Natural killer cell treated with Interleukin-12 subunit alpha and Interleukin-12 subunit beta and Interleukin-15 and Interleukin-18, amount 100 ng/mL, for 72 hours (primary cell): ENCODE data around the gene MYO5B. TPM values are rescaled to one million over a fixed set of nuclear protein-coding genes. Genes with fewer than 3 reads are reported as not detected.

Experiments used
- ATAC-seq, 2 donors: fragments of 150-1000 bp; cut with Tn5 transposase in 1 of 2; sonication (Bioruptor Pico), chemical (Tn5 transposase) in 1 of 2; 2 replicates each; pipeline ENCODE4 v1.10.0; 2021
- DNase-seq: peaks from one replicate; pipeline ENCODE4 v3.0.0; 2022; ENCODE audit warnings: low spot score
- H3K27ac Mint-ChIP-seq, 2 donors: 1 replicate in 1 of 2; 2 replicates in 1 of 2; pipeline ENCODE4 v1.8.0; 2022; ENCODE audit warnings: mixed read lengths in 2 of 2, mild to moderate bottlenecking in 1 of 2, moderate library complexity in 1 of 2
- H3K27me3 Mint-ChIP-seq, 2 donors: 1 replicate in 1 of 2; 2 replicates in 1 of 2; pipeline ENCODE4 v1.8.0; 2022; ENCODE audit warnings: mixed read lengths in 2 of 2
- H3K36me3 Mint-ChIP-seq: one replicate; pipeline ENCODE4 v1.8.0; 2022; ENCODE audit warnings: mixed read lengths
- H3K4me1 Mint-ChIP-seq, 2 donors: 1 replicate in 1 of 2; 2 replicates in 1 of 2; pipeline ENCODE4 v1.8.0; 2022; ENCODE audit warnings: low read depth in 2 of 2, mixed read lengths in 2 of 2, mild to moderate bottlenecking in 1 of 2
- H3K4me3 Mint-ChIP-seq: one replicate; pipeline ENCODE4 v1.8.0; 2022; ENCODE audit warnings: mixed read lengths
- H3K9me3 Mint-ChIP-seq: 2 replicates; pipeline ENCODE4 v1.8.0; 2022; ENCODE audit warnings: mixed read lengths
- total RNA-seq, 2 donors: library from RNA; stranded (reverse); gene quantifications; one replicate each; pipeline ENCODE4 v1.2.3, GENCODE V29; 2022

The MYO5B gene
- total RNA-seq, 2 donors from 2014 or later: not detected

DNA sequence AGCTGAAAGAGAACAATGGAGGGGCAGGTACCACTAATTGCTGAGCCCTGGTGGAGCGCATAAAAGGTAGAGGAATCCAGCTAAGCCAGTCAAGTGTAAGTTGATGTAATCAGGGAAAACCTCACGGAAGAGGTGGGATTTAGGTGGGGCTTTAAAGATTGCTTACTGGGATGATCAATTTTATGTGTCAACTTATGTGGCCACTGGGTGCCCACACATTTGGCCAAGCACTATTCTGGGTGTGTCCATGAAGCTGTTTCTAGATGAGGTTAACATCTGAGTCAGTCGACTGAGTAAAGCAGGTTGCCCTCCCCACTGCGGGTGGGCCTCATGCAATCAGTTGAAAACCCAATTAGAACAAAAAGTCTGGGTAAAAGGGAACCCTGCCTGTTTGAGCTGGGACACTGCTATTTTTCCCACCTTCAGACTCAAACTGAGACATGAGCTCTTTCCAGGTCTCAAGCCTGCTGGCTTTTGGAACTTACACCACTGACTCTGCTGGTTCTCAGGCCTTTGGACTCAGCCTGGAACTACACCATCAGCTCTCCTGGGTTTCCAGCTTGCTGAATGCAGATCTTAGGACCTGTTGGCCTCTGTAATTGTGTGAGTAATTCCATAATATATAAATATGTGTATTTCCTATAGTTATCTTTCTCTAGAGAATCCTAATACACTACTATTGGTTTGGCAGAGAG, 67.3 kb downstream of the MYO5B start:
- no peak for DNase-seq
- peaks cover 0 to 5% of the 10 kb centered on the region in 2 donors for H3K4me1 Mint-ChIP-seq
- no peak for ATAC-seq
- no peaks in the 10 kb centered on the region for H3K36me3 Mint-ChIP-seq
- H3K27ac Mint-ChIP-seq: no peak overlapping the region
- peaks cover 32 to 33% of the 10 kb centered on the region in 2 donors for H3K27me3 Mint-ChIP-seq
- no peak overlapping the region for H3K4me3 Mint-ChIP-seq
- no peaks in the 10 kb centered on the region for H3K9me3 Mint-ChIP-seq

DNA sequence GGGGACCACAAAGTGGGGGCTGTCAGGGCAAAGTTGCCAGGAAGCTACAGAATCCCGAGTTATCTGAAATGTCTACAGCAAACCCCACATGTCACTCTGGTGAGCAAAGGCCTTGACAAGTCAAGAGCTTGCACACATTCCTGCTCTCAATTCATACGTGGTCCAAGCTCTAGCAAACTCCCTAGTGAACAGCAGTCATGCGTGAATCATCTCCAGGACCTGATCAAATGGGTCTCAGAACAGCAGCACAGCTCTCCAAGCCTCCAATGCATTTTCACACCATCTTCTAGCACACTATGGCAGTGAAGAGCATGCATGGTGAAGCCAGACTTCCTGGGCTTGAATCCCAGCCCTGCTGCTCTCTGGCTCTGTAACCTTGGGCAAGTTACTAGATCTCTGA, 68.5 kb downstream of the MYO5B start:
- ATAC-seq: no peak
- H3K36me3 Mint-ChIP-seq: no peaks in the 10 kb centered on the region
- no peaks in the 10 kb centered on the region for H3K4me1 Mint-ChIP-seq

DNA sequence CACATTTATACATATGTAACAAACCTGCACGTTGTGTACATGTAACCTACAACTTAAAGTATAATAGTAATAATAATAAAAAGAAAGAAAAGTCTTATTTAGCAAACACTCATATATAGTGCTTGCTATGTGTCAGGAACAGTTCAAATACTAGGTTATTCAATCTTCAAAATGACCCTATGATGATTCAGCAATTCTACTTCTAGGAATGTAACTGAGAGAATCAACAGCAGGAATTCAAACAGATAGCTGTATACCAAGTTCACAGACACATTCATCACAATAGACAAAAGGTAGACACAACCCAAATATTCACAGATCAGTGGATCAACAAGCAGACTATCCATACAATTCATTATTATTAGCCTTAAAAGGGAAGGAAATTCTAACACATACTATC, 69.5 kb downstream of the MYO5B start:
- no peaks in the 10 kb centered on the region for H3K36me3 Mint-ChIP-seq
- no peak overlapping the region for H3K4me3 Mint-ChIP-seq
- no peak overlapping the region for H3K27ac Mint-ChIP-seq
- H3K4me1 Mint-ChIP-seq: no peaks in the 10 kb centered on the region
- no peaks in the 10 kb centered on the region for H3K9me3 Mint-ChIP-seq
- peaks cover 27 to 31% of the 10 kb centered on the region in 2 donors for H3K27me3 Mint-ChIP-seq
- DNase-seq (no peak), ATAC-seq (no peak)

More for the DNA sequence above, 68.5 kb downstream of the MYO5B start:
- Mint-ChIP-seq H3K27me3 (peaks cover 23 to 29% of the 10 kb centered on the region in 2 donors), H3K27ac (no peak overlapping the region), H3K4me3 (no peak overlapping the region), H3K9me3 (no peaks in the 10 kb centered on the region)
- no peak for DNase-seq

DNA sequence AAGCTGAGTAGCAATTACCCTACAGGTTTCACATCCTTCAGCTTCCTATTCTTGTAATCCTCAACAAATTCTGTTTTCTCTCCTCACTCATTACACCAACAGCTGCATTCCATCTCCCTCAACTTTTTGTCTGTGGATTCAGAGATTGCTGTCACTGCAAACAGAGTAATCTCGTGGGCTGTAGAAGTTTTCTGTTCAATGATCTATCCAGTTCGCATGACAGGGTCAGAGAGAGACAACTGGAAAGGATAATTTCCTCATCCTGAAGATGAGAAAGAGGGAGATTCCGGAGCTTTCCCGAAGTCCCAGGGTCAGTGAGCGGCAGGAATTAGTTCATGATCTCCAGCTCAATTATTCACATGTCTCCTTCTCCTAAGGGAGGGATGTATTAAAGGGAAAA, 75.7 kb downstream of the MYO5B start:
- Mint-ChIP-seq H3K27ac (no peak overlapping the region), H3K36me3 (no peaks in the 10 kb centered on the region), H3K4me1 (no peaks in the 10 kb centered on the region), H3K27me3 (peaks cover 26 to 30% of the 10 kb centered on the region in 2 donors), H3K4me3 (no peak overlapping the region), H3K9me3 (no peaks in the 10 kb centered on the region)
- DNase-seq: no peak
- no peak for ATAC-seq

DNA sequence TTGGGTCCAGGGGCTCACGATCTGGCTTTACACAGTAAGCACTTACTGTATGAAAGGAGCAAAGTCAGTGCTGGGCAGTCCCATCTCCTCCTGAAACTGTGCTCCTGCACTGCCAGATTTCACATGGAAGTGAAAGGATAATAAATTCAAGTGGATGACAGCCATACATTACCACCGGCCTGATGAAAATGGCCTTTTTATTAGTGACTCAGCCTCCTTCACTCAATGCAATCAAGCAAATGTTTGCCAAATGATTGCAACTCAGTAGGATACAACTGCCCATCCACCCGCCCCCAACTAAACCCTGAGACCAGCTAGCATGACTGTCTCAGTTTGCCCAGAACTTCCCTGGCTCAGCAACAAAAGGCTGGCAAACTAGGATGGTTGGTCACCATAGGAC, 77.1 kb downstream of the MYO5B start:
- Mint-ChIP-seq H3K36me3 (no peaks in the 10 kb centered on the region), H3K9me3 (no peaks in the 10 kb centered on the region), H3K4me1 (no peaks in the 10 kb centered on the region), H3K27me3 (peaks cover 25 to 35% of the 10 kb centered on the region in 2 donors), H3K4me3 (no peak overlapping the region), H3K27ac (no peak overlapping the region)
- DNase-seq: no peak
- no peak for ATAC-seq

DNA sequence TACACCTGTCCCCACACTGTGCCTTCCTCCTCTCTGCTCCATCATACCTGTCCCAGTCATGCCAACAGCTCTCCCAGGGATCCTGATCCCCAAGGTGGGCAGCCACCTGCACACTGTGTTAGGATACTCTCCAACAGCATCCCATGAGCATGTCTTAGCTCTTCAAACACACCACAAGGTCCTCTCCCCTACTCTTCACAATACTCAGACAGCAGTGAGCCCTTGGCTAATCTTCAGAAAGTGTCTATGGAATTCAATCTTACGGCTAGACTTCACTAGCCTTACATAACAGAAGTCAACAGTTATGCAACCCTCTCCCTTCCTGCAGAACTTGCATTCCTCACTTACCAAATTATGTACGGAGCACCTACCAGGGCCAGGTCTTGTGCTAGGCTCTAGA, 79.9 kb downstream of the MYO5B start:
- Mint-ChIP-seq H3K27ac (no peak overlapping the region), H3K4me3 (no peak overlapping the region), H3K4me1 (no peaks in the 10 kb centered on the region), H3K9me3 (no peaks in the 10 kb centered on the region), H3K36me3 (no peaks in the 10 kb centered on the region), H3K27me3 (peaks cover 25 to 48% of the 10 kb centered on the region in 2 donors)
- ATAC-seq (peak; percentile 51 to 55), DNase-seq (no peak)

DNA sequence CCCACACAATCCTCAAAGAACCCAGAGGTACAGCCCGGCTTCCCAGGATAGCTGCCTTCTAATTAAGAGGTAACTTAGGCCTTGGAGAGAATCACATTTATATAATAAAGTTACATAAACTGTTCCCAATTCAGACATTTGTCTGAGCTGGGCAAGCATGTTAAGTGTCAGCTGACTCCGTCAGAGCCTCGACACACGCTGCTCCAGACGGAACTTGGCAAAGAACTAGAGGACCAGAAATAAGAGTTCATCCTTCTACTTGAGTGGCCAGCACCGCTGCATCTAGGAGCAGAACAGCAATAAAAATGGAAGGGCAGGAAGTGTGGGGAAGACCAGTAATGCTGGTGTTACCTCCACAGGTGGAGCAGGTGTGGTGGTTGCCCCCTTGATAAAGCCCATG, 80.5 kb downstream of the MYO5B start:
- DNase-seq: no peak
- Mint-ChIP-seq H3K9me3 (no peaks in the 10 kb centered on the region), H3K4me3 (no peak overlapping the region), H3K27ac (no peak overlapping the region), H3K4me1 (no peaks in the 10 kb centered on the region), H3K36me3 (no peaks in the 10 kb centered on the region), H3K27me3 (peaks cover 29 to 52% of the 10 kb centered on the region in 2 donors)
- ATAC-seq: no peak

DNA sequence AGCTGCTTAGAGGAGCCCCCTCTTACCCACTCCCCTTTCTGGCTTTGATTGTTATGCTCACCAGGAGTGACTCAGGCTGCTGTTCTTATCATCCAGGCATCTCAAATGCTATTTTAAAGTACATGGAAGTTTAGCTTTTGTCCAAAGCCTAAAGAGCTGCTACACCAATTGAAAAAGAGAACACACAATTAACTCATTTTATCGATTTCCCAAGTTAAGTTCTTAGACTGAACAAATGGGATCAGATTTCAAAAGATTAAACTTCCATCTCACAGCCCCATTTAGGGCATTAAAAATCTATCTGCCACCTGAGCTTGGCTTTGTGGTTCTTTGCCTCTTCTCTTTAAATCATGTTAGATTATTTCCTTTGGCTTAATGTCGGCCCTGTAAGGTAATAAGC, 81.2 kb downstream of the MYO5B start:
- DNase-seq (no peak), ATAC-seq (no peak)
- no peaks in the 10 kb centered on the region for H3K36me3 Mint-ChIP-seq
- peaks cover 28 to 50% of the 10 kb centered on the region in 2 donors for H3K27me3 Mint-ChIP-seq
- no peak overlapping the region for H3K27ac Mint-ChIP-seq
- H3K9me3 Mint-ChIP-seq: no peaks in the 10 kb centered on the region
- no peak overlapping the region for H3K4me3 Mint-ChIP-seq
- no peaks in the 10 kb centered on the region for H3K4me1 Mint-ChIP-seq

DNA sequence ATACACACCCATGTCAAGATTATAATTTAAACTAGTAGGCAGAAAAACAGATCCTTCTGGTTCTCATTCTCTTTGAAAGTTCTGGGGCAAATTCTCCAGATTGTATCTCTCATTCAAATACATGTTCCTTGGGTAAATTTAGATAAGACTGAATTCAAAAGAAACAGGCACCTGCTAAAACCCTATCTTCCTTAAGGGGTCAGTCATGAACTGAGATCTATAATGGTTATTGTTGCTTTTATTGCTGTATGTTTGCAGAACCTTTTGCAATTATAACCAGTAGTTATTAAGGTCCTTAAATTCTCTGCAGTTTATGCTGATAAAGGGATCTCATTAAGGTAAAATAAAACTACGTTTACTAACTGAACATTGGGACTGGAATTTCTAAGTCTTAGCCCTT, 83.5 kb downstream of the MYO5B start:
- Mint-ChIP-seq H3K27me3 (peaks cover 27 to 60% of the 10 kb centered on the region in 2 donors), H3K4me1 (no peaks in the 10 kb centered on the region), H3K9me3 (no peaks in the 10 kb centered on the region), H3K36me3 (no peaks in the 10 kb centered on the region), H3K27ac (no peak overlapping the region), H3K4me3 (no peak overlapping the region)
- ATAC-seq (no peak), DNase-seq (no peak)

DNA sequence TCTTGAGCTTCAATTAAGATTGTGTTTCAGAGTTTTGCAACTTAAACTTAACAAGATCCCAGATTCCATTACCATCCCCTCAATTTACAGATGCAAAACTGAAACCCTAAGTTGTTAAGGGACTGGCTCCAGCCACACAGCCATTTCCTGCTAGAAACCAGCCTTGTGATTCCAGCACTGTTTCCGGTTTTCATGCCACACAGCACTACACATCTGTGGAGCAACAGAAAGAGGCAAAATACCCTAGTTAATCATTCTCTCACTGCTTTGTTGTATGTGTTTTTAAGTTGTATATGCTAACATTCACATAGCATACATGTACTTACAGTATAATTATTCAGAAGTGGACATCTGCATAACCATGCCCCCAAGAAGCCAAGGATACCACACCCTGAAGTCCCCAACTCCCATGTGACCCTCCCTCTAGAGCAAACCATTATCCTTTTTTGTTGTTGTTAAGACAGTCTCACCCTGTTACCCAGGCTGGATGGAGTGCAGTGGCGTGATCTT, 87.4 kb downstream of the MYO5B start:
- H3K9me3 Mint-ChIP-seq: no peaks in the 10 kb centered on the region
- H3K27ac Mint-ChIP-seq: no peak overlapping the region
- H3K4me3 Mint-ChIP-seq: no peak overlapping the region
- H3K27me3 Mint-ChIP-seq: peaks cover 24 to 66% of the 10 kb centered on the region in 2 donors
- no peaks in the 10 kb centered on the region for H3K36me3 Mint-ChIP-seq
- ATAC-seq (no peak), DNase-seq (no peak)
- no peaks in the 10 kb centered on the region for H3K4me1 Mint-ChIP-seq

DNA sequence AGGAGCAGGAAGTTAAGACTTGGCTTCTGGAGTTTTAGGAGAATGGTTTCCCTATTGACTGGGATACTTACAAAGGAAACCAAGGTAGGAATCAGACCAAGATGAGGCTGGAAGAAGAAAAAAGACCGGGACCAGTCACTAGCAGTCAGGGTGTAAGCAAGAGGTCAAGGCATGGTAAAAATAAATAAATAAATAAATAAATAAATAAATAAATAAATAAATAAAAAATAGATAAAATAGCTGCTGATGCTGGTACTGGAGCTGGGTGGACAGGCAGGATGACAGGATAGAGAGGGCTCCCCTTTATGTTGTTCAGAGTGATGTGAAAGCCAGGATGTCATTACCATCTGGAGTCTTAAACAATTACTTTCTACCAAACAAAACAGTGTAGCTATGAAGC, 89.9 kb downstream of the MYO5B start:
- Mint-ChIP-seq H3K27me3 (peaks cover 24 to 59% of the 10 kb centered on the region in 2 donors), H3K27ac (no peak overlapping the region), H3K4me1 (no peaks in the 10 kb centered on the region), H3K9me3 (no peaks in the 10 kb centered on the region), H3K4me3 (no peak overlapping the region), H3K36me3 (no peaks in the 10 kb centered on the region)
- ATAC-seq (no peak), DNase-seq (no peak)

DNA sequence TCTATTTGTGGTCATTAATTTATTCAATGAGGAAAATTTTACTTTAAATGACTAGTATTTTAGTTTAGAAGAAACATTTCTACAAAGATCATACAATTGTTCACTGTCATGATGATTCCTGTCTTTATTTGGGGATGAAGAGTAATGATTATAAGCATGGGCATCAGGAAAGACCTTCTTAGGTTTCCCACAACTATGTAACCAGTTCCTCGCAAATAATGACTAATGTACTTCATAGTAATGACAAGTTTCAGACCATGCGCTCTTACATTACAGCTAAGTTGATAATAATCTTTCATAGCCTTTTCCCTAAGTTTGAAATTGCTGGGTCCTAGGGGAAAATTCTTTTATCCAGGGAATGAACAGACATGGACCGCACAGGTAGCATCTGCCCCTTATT, 90.5 kb downstream of the MYO5B start:
- H3K9me3 Mint-ChIP-seq: no peaks in the 10 kb centered on the region
- no peaks in the 10 kb centered on the region for H3K4me1 Mint-ChIP-seq
- no peak overlapping the region for H3K27ac Mint-ChIP-seq
- DNase-seq (no peak), ATAC-seq (no peak)
- no peak overlapping the region for H3K4me3 Mint-ChIP-seq
- peaks cover 21 to 54% of the 10 kb centered on the region in 2 donors for H3K27me3 Mint-ChIP-seq
- H3K36me3 Mint-ChIP-seq: no peaks in the 10 kb centered on the region

DNA sequence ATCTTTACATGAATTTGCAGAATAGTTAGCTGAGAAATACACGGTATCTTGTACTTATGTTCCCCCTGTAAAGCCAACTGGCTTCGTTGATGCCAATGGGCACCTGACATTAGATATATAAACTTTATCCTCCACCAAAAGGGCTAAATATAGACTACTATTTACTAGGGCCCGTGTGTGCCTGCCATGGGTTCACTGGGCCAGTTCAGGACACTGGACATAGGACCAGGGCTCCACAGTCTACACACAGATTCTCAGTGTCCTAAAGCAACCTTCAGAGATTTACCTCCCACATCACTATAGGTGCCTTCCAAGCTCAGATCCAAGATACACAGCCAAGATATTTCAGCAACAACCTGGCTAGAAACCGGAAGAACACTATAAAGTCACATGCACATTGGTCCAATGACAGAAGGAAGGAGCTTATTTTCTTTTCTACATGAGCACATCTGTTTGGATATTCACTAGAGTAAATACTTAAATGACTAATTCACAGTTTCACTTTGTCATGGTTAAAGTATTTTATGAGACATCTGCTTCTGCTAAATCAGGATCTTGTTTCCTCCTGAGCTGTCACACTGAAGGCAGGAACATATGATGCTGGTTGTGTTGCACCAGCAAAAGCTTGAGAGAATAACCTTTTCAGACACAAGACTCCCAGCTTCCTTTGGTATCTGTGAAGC, 95.1 kb downstream of the MYO5B start:
- no peaks in the 10 kb centered on the region for H3K4me1 Mint-ChIP-seq
- H3K27ac Mint-ChIP-seq: no peak overlapping the region
- H3K4me3 Mint-ChIP-seq: no peak overlapping the region
- DNase-seq (no peak), ATAC-seq (no peak)
- no peaks in the 10 kb centered on the region for H3K36me3 Mint-ChIP-seq
- no peaks in the 10 kb centered on the region for H3K9me3 Mint-ChIP-seq
- peaks cover 20 to 43% of the 10 kb centered on the region in 2 donors for H3K27me3 Mint-ChIP-seq

DNA sequence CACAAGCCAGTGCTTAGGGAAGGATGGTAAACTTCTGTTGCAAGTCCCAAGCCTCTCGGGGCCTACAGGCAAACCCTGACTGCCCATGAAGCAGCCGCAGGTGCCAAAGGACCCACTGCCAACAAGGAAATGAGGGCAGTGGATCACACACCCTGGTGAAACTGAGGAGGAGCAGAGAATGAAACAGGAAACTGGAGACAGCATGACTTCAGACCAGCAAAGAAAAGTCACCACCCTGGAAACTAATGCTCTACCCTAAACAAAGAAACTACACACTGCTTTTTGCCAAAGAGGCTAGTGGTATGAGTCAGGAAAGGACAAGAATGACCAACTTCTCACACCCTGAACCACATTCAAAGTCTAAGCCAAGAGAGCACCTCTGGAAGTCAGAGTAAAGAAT, 97.2 kb downstream of the MYO5B start:
- DNase-seq: no peak
- no peaks in the 10 kb centered on the region for H3K9me3 Mint-ChIP-seq
- peak in 1 of 2 donors; percentile 43 for ATAC-seq
- H3K4me3 Mint-ChIP-seq: no peak overlapping the region
- H3K4me1 Mint-ChIP-seq: no peaks in the 10 kb centered on the region
- H3K27me3 Mint-ChIP-seq: peaks cover 23 to 37% of the 10 kb centered on the region in 2 donors
- no peaks in the 10 kb centered on the region for H3K36me3 Mint-ChIP-seq
- H3K27ac Mint-ChIP-seq: no peak overlapping the region
